ENCODE measurements around the gene SMARCA4.

DNA sequence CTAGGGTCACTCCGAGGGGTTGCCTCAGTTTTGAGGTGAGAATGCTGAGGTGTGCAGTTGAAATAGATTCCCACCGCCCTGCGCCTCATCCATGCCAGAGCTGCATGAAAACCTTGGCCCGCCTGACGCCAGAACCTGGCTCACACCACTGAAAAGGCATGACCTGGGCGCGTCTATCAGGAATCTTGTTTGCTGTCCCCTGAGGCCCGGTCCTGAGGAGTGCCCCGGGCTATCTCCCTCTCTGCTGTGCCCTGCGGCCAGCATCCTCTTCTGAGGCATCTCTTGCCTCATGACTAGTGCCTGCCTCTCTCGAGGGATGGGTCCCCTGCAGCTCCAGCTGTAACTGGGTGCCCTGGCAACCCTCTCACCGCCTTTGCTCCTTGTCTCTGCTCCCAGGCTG is 28.1 kb downstream of the SMARCA4 start:
- TF ChIP-seq, protein P1, sequence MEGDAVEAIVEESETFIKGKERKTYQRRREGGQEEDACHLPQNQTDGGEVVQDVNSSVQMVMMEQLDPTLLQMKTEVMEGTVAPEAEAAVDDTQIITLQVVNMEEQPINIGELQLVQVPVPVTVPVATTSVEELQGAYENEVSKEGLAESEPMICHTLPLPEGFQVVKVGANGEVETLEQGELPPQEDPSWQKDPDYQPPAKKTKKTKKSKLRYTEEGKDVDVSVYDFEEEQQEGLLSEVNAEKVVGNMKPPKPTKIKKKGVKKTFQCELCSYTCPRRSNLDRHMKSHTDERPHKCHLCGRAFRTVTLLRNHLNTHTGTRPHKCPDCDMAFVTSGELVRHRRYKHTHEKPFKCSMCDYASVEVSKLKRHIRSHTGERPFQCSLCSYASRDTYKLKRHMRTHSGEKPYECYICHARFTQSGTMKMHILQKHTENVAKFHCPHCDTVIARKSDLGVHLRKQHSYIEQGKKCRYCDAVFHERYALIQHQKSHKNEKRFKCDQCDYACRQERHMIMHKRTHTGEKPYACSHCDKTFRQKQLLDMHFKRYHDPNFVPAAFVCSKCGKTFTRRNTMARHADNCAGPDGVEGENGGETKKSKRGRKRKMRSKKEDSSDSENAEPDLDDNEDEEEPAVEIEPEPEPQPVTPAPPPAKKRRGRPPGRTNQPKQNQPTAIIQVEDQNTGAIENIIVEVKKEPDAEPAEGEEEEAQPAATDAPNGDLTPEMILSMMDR (conservative IDR thresholded peaks at IDR 0.05 in 1 of 2, IDR thresholded peaks at IDR 0.05 in 1 of 2; ENCODE audit: extremely low read depth in 1 of 2, insufficient read depth in 1 of 2, low read depth in 1 of 2, low read length in 2 of 2), result no peak
- TF ChIP-seq EZH2 (IDR thresholded peaks at IDR 0.05; ENCODE audit: borderline replicate concordance, low read length), result no peak

Data from mammary epithelial cell (primary cell).